DND-41 (cell line): ENCODE data around the gene ANKRD45.

Experiments
- EZH2 ChIP-seq: IDR thresholded peaks from 3 replicates; pipeline ENCODE4 v1.6.1; 2012; ENCODE audit warnings: borderline replicate concordance, low read depth, mild to moderate bottlenecking, moderate library complexity, low read length, inconsistent platforms; ENCODE audit not compliant: severe bottlenecking
- TF ChIP-seq, protein P1 (sequence below): IDR thresholded peaks from 2 replicates; pipeline ENCODE4 v1.5.1; 2012; ENCODE audit warnings: borderline replicate concordance, low read length, moderate library complexity, mild to moderate bottlenecking; ENCODE audit not compliant: poor library complexity, severe bottlenecking; ENCODE audit errors: extremely low read depth

DNA sequence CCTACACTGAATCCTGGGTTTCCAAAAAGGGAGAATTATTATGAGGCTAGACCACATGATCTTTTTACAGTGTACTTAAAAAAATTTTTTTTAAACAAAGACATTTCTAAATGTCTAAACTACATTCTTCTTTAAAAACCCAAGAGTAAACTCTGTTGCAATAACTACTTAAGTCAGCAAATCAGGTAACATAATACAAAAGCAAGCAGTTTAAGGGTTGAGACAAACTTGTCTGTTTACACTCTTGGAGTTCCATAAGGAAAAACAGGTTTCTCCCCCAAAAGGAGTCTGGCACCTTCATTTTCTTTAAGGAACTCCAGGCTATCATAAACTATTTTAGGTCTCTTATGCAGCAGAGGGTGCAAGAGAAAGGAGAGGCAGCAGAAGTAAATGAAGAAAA is 12.5 kb upstream of the ANKRD45 start:
- TF ChIP-seq, protein P1, sequence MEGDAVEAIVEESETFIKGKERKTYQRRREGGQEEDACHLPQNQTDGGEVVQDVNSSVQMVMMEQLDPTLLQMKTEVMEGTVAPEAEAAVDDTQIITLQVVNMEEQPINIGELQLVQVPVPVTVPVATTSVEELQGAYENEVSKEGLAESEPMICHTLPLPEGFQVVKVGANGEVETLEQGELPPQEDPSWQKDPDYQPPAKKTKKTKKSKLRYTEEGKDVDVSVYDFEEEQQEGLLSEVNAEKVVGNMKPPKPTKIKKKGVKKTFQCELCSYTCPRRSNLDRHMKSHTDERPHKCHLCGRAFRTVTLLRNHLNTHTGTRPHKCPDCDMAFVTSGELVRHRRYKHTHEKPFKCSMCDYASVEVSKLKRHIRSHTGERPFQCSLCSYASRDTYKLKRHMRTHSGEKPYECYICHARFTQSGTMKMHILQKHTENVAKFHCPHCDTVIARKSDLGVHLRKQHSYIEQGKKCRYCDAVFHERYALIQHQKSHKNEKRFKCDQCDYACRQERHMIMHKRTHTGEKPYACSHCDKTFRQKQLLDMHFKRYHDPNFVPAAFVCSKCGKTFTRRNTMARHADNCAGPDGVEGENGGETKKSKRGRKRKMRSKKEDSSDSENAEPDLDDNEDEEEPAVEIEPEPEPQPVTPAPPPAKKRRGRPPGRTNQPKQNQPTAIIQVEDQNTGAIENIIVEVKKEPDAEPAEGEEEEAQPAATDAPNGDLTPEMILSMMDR = no peak
- no peak for TF ChIP-seq EZH2
